Right lobe of liver (tissue), 4 donors: ENCODE results near the gene C1QTNF8.

Source experiments
- POLR2A ChIP-seq: fragments of 450-650 bp; IDR thresholded peaks from one replicate; pipeline ENCODE4 v1.6.1; 2017; ENCODE audit warnings: antibody characterized with exemption, mild to moderate bottlenecking
- TF ChIP-seq, protein P1 (sequence below), 4 donors: fragments of 200-600 bp in 3 of 4; fragments of 450-650 bp in 1 of 4; IDR thresholded peaks; one replicate each; pipeline versions ENCODE4 v1.5.1 to v1.8.0; 2016 to 2022; ENCODE audit warnings: antibody characterized with exemption in 4 of 4, mild to moderate bottlenecking in 2 of 4
- donor health status: DM: no; HTN: no; CAD: no.
- donor health status: DM: no; HTN: no; CAD: no.
- donor health status: DM: no; HTN: yes; CAD: no.

DNA sequence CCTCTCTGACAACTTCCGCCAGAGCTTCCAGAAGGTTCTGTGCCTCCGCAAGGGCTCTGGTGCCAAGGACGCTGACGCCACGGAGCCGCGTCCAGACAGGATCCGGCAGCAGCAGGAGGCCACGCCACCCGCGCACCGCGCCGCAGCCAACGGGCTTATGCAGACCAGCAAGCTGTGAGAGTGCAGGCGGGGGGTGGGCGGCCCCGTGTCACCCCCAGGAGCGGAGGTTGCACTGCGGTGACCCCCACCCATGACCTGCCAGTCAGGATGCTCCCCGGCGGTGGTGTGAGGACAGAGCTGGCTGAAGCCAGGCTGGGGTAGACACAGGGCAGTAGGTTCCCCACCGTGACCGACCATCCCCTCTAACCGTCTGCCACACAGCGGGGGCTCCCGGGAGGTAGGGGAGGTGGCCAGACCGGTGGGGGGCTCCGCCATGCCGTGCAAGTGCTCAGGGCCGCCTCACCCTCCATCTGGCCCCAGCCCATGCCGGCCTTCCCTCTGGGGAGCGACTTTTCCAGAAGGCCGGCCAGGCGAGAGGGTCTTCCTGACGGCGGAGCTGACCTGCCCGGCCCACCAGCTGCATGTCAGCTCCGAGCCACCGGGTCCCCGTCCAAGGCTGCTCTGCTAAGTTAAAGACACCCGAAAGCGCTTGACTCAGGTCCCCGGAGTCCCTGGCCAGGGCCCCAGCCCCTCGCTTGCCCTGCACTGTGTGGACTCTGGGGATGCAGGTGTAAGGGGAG is 16.1 kb downstream of the C1QTNF8 start:
- TF ChIP-seq, protein P1, sequence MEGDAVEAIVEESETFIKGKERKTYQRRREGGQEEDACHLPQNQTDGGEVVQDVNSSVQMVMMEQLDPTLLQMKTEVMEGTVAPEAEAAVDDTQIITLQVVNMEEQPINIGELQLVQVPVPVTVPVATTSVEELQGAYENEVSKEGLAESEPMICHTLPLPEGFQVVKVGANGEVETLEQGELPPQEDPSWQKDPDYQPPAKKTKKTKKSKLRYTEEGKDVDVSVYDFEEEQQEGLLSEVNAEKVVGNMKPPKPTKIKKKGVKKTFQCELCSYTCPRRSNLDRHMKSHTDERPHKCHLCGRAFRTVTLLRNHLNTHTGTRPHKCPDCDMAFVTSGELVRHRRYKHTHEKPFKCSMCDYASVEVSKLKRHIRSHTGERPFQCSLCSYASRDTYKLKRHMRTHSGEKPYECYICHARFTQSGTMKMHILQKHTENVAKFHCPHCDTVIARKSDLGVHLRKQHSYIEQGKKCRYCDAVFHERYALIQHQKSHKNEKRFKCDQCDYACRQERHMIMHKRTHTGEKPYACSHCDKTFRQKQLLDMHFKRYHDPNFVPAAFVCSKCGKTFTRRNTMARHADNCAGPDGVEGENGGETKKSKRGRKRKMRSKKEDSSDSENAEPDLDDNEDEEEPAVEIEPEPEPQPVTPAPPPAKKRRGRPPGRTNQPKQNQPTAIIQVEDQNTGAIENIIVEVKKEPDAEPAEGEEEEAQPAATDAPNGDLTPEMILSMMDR (IDR thresholded peaks at IDR 0.05) = no peak
- no peak for TF ChIP-seq POLR2A
